GM21526 (cell line): Measurements from ENCODE around the gene ZNF32.
"Not testable (repeated sequence)": the region's sequence is repeated elsewhere in the genome, so short reads cannot be mapped to it uniquely, and the experiment has no call there.

ENCODE experiments used
- ATAC-seq: cut with Tn5 transposase; IDR thresholded peaks from one replicate; pipeline ENCODE4 v1.9.1; 2021; ENCODE audit warnings: moderate library complexity; ENCODE audit not compliant: unreplicated experiment, low FRiP score

Gene ZNF32

GRCh38 chr10:43644252-43644651 is 4.4 kb downstream of the ZNF32 start:
- no peak for ATAC-seq

- ATAC-seq = no peak
Measured at GRCh38 chr10:43640603-43641002, 8.1 kb downstream of the ZNF32 start.

GRCh38 chr10:43635816-43636215 is 12.9 kb downstream of the ZNF32 start:
- ATAC-seq = not testable (repeated sequence)

- no peak for ATAC-seq
Measured at GRCh38 chr10:43628956-43629355, 19.7 kb downstream of the ZNF32 start.

- ATAC-seq = no peak
Measured at GRCh38 chr10:43627942-43628341, 20.7 kb downstream of the ZNF32 start.

- no peak for ATAC-seq
Measured at GRCh38 chr10:43623351-43623750, 25.3 kb downstream of the ZNF32 start.

GRCh38 chr10:43622038-43622437 is 26.6 kb downstream of the ZNF32 start:
- no peak for ATAC-seq

GRCh38 chr10:43619368-43619767 is 29.3 kb downstream of the ZNF32 start:
- ATAC-seq = no peak

- no peak for ATAC-seq
Measured at GRCh38 chr10:43616697-43617370, 31.8 kb downstream of the ZNF32 start.

GRCh38 chr10:43610636-43611035 is 38.0 kb downstream of the ZNF32 start:
- ATAC-seq = no peak

GRCh38 chr10:43607199-43607573 is 41.5 kb downstream of the ZNF32 start:
- ATAC-seq = no peak

- ATAC-seq = peak; percentile 99
Measured at GRCh38 chr10:43606323-43607198, 42.1 kb downstream of the ZNF32 start, which contains the start of gene ZNF485. Gene ZNF485, plus strand, starts transcription at chr10:43606438. Its CDS starts 613 bp downstream, at chr10:43607051.

GRCh38 chr10:43605850-43606322 is 42.8 kb downstream of the ZNF32 start:
- peak; percentile 27 for ATAC-seq

- ATAC-seq = not testable (repeated sequence)
Measured at GRCh38 chr10:43601576-43601975, 47.1 kb downstream of the ZNF32 start.

GRCh38 chr10:43599333-43599732 is 49.3 kb downstream of the ZNF32 start:
- ATAC-seq = no peak

- no peak for ATAC-seq
Measured at GRCh38 chr10:43598446-43598845, 50.2 kb downstream of the ZNF32 start.

GRCh38 chr10:43596546-43596945 is 52.1 kb downstream of the ZNF32 start:
- ATAC-seq = no peak

- peak; percentile 51 for ATAC-seq
Measured at GRCh38 chr10:43595739-43596298, 52.9 kb downstream of the ZNF32 start.

GRCh38 chr10:43594944-43595589 is 53.6 kb downstream of the ZNF32 start:
- ATAC-seq = peak; percentile 91
